GM12878 (cell line): ENCODE data around the gene ASAH2. TPM values are rescaled to one million over a fixed set of nuclear protein-coding genes. Genes with fewer than 3 reads are reported as not detected.

Experiments used
- ATAC-seq: fragments of 200-7000 bp; cut with Tn5 transposase; 3 replicates; pipeline ENCODE4 v1.9.1; 2020; ENCODE audit warnings: mild to moderate bottlenecking, moderate library complexity
- BruUV-seq: library from RNA; stranded (reverse); fragments of 400-500 nt; replicated peaks from 2 replicates; lab custom pipeline; 2021; lab: Mats Ljungman, UMichigan
- CTCF ChIA-PET: fragments of 300-600 bp; sonication (Branson Sonifier 250); formaldehyde crosslinking; extraction: SDS; loops from one replicate; lab custom pipeline; 2021; ENCODE audit warnings: inconsistent platforms; lab: Yijun Ruan, JAX
- POLR2A ChIA-PET: fragments of 350-600 bp; formaldehyde crosslinking; extraction: SDS; loops from one replicate; lab custom pipeline; 2021; ENCODE audit warnings: inconsistent platforms; lab: Charles Lee
- RAD21 ChIA-PET: fragments of 300-600 bp; sonication (Branson Sonifier 250); formaldehyde crosslinking; loops from one replicate; lab custom pipeline; 2023; ENCODE audit warnings: antibody characterized with exemption; ENCODE audit not compliant: unreplicated experiment; lab: Charles Lee
- SMC1A ChIA-PET: fragments of 300-600 bp; sonication (Branson Sonifier 250); formaldehyde crosslinking; loops from one replicate; lab custom pipeline; 2023; ENCODE audit not compliant: unreplicated experiment, uncharacterized antibody; lab: Charles Lee
- DNase-seq: peaks from one replicate; pipeline ENCODE4 v3.0.0-alpha.2; 2011; ENCODE audit warnings: low read depth, low spot score
- FAIRE-seq: peaks from 3 replicates; lab custom pipeline; 2011; peaks lifted over from hg19 to GRCh38; lab: Jason Lieb, UNC
- H2AFZ ChIP-seq: 2 replicates; pipeline ENCODE4 v1.6.0; 2011; ENCODE audit warnings: low read depth, low read length, control low read depth; ENCODE audit not compliant: control insufficient read depth
- H3K27ac ChIP-seq: 2 replicates; pipeline ENCODE4 v1.5.1; 2011; ENCODE audit warnings: control low read depth; ENCODE audit not compliant: control insufficient read depth, insufficient read depth
- H3K27me3 ChIP-seq, 2 experiments: replicated peaks in 1 of 2; 2 replicates each; pipeline versions ENCODE4 v1.6.0 to v1.6.1; 2011; ENCODE audit warnings: low read length in 1 of 2; ENCODE audit not compliant: control insufficient read depth in 2 of 2, insufficient read depth in 2 of 2
- H3K36me3 ChIP-seq, 2 experiments: 2 replicates each; pipeline ENCODE4 v1.5.1; 2011; ENCODE audit warnings: low read length in 1 of 2; ENCODE audit not compliant: control insufficient read depth in 2 of 2, insufficient read depth in 2 of 2
- H3K4me1 ChIP-seq: 2 replicates; pipeline ENCODE4 v1.6.1; 2011; ENCODE audit warnings: mild to moderate bottlenecking, low read length, moderate library complexity, mixed read lengths; ENCODE audit not compliant: control insufficient read depth, insufficient read depth
- H3K4me2 ChIP-seq: 2 replicates; pipeline ENCODE4 v1.6.0; 2011; ENCODE audit warnings: control low read depth; ENCODE audit not compliant: control insufficient read depth, insufficient read depth
- H3K4me3 ChIP-seq: fragments of 200-600 bp; sonication (generic); 2 replicates; pipeline ENCODE4 v1.5.1; 2016
- H3K79me2 ChIP-seq: 2 replicates; pipeline ENCODE4 v1.6.0; 2011; ENCODE audit warnings: low read length; ENCODE audit not compliant: control insufficient read depth, insufficient read depth
- H3K9ac ChIP-seq: 2 replicates; pipeline ENCODE4 v1.8.0; 2011; ENCODE audit warnings: low read length, control low read depth, mixed read lengths; ENCODE audit not compliant: control insufficient read depth, insufficient read depth
- H3K9me3 ChIP-seq: replicated peaks from 3 replicates; pipeline ENCODE4 v1.5.1; 2011; ENCODE audit warnings: mild to moderate bottlenecking, low read length; ENCODE audit not compliant: control insufficient read depth, insufficient read depth
- H4K20me1 ChIP-seq: 2 replicates; pipeline ENCODE4 v1.6.0; 2011; ENCODE audit not compliant: control insufficient read depth, insufficient read depth
- IRF4 ChIP-seq: IDR thresholded peaks from 2 replicates; pipeline ENCODE4 v1.6.1; 2011; ENCODE audit warnings: low read depth, low read length
- MEF2A ChIP-seq: IDR thresholded peaks from 2 replicates; pipeline ENCODE4 v1.6.1; 2011; ENCODE audit warnings: low read depth, mild to moderate bottlenecking, low read length, moderate library complexity; ENCODE audit not compliant: insufficient read depth
- RBBP5 ChIP-seq: fragments of 200-600 bp; sonication (generic); conservative IDR thresholded peaks from 2 replicates; pipeline ENCODE4 v1.6.1; 2016
- SMAD1 ChIP-seq: fragments of 450-650 bp; IDR thresholded peaks from 2 replicates; pipeline ENCODE4 v1.6.1; 2018; ENCODE audit warnings: mild to moderate bottlenecking, low read depth; ENCODE audit not compliant: partially characterized antibody
- SP1 ChIP-seq: IDR thresholded peaks from one replicate; pipeline ENCODE4 v1.6.1; 2011; ENCODE audit warnings: low read depth, low read length
- SPI1 ChIP-seq: IDR thresholded peaks from 2 replicates; pipeline ENCODE4 v1.6.1; 2011; ENCODE audit warnings: low read depth, mild to moderate bottlenecking, low read length, moderate library complexity, borderline replicate concordance; ENCODE audit not compliant: insufficient read depth
- WRNIP1 ChIP-seq: IDR thresholded peaks from 2 replicates; pipeline ENCODE4 v1.6.1; 2011; ENCODE audit warnings: low read depth, low read length, improper control_type of control experiment, borderline replicate concordance
- ZSCAN29 ChIP-seq: fragments of 450-650 bp; IDR thresholded peaks from 2 replicates; pipeline ENCODE4 v1.6.1; 2017; ENCODE audit warnings: mild to moderate bottlenecking, moderate library complexity
- ZZZ3 ChIP-seq: IDR thresholded peaks from 2 replicates; pipeline ENCODE4 v1.6.1; 2011; ENCODE audit warnings: low read depth; ENCODE audit not compliant: control insufficient read depth, insufficient read length
- WGBS: methylation state at CpG from one replicate; pipeline ENCODE4 v1.1.6; 2016; ENCODE audit warnings: low lambda C conversion rate; ENCODE audit not compliant: insufficient replicate concordance, insufficient coverage; ENCODE audit errors: missing lambda C conversion rate; 5-methylcytosine and 5-hydroxymethylcytosine counted together
- in situ Hi-C: fragments of 300-500 bp; cut with MboI; formaldehyde crosslinking; loops from 9 replicates; pipeline ENCODE4 v1.14.3; 2018; ENCODE audit warnings: mixed read lengths
- intact Hi-C: fragments of 100-400 bp; cut with micrococcal nuclease; formaldehyde crosslinking; loops from one replicate; pipeline ENCODE4 v1.14.2; 2022; ENCODE audit not compliant: unreplicated experiment
- polyA plus RNA-seq, 11 experiments: library from polyadenylated mRNA; depleted of rRNA in 4 of 11; unstranded in 6 of 11; stranded (reverse) in 5 of 11; fragments of >200 nt; fragmentation: Nextera tagmentation in 4 of 11; fragmentation: Illumina TruSeq in 1 of 11; extraction: Ambion mirVana in 4 of 11; extraction: Trizol in 1 of 11; gene quantifications; 1 replicate in 1 of 11; 2 replicates in 10 of 11; pipeline versions ENCODE4 v1.2.1 to v1.2.3, GENCODE V29; 2011 to 2016; ENCODE audit warnings: inconsistent platforms in 2 of 11, missing spikeins in 2 of 11, low read depth in 1 of 11
- total RNA-seq, 4 experiments: library from RNA; depleted of rRNA in 3 of 4; stranded (reverse); fragments of >200 nt in 3 of 4; fragmentation: Illumina TruSeq in 1 of 4; extraction: Trizol in 1 of 4; gene quantifications; 2 replicates each; pipeline versions ENCODE4 v1.2.1 to v1.2.3, GENCODE V29; 2013 to 2021
- TF ChIP-seq, protein P1 (sequence below): fragments of 450-650 bp; conservative IDR thresholded peaks from 2 replicates; pipeline ENCODE4 v1.6.1; 2017; ENCODE audit warnings: mild to moderate bottlenecking, moderate library complexity
- TF ChIP-seq, protein P2 (sequence below): fragments of 450-650 bp; IDR thresholded peaks from 2 replicates; pipeline ENCODE4 v1.6.1; 2018; ENCODE audit warnings: borderline replicate concordance, mild to moderate bottlenecking; ENCODE audit not compliant: partially characterized antibody

Gene ASAH2
- total and polyA plus RNA-seq, 10 of the 15 experiments (the other 5 are each of a cell fraction or from before 2014, with no cell fraction given): 0.23 to 2.3 (median 1.1) TPM

DNA sequence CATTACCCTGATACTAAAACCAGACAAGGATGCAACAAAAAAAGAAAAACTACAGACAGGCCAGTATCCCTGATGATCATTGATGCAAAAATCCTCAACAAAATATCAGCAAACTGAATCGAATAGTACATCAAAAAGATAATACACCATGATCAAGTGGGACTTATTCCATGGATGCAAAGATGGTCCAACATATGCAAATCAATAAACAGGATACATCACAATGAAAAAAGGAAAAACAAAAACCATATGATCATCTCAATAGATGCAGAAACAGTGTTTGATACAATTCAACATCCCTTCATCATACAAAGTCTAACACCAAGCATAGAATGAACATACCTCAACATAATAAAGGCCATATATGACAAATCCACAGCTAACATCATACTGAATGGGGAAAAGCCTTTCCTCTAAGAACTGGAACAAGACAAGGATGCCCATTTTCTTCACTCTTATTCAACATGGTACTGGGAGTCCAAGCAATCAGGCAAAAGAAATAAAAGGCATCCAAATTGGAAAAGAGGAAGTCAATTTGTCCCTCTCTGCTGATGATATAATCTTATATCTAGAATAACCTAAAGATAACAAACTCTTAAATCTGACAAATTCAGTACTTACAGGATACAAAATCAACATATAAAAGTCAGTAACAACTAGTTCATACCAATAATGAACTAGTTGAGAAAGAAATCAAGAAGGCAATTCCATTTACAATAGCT, 48.8 kb upstream of the ASAH2 start:
- Histone ChIP-seq H3K4me1 (no peaks in the 10 kb centered on the region), H3K4me2 (no peak overlapping the region), H3K4me3 (no peak overlapping the region), H4K20me1 (no peaks in the 10 kb centered on the region), H3K36me3 (no peaks in the 10 kb centered on the region), H3K27ac (no peak overlapping the region), H3K27me3 (no peaks in the 10 kb centered on the region), H3K79me2 (no peaks in the 10 kb centered on the region), H2AFZ (no peak overlapping the region)
- CTCF ChIA-PET: interaction anchor here (1.4 kb wide), 1 partner anchor 11 kb away, joined by 4 read pairs; no protein-coding TSS in a partner anchor
- no peak for FAIRE-seq
- 85% methylated on average over 1 of the region's 1 CpG for WGBS
- no peak for ATAC-seq
- no TSS peak for BruUV-seq
- RAD21 ChIA-PET: no interaction called here
- DNase-seq: no peak
- in situ Hi-C loops (no loop called here), intact Hi-C loops (no loop called here)
- peak; percentile 42; the same call in 1 of the 2 replicates for TF ChIP-seq SPI1
- TF ChIP-seq MEF2A: no peak
- TF ChIP-seq, all 136 proteins: peak for 1
- H3K9me3 ChIP-seq: peaks cover 2% of the 10 kb centered on the region; the same call in 2 of the 3 replicates
- SMC1A ChIA-PET: interaction anchor here (0.6 to 1.3 kb wide), 2 partner anchors 11 kb away, joined by 3 read pairs; no protein-coding TSS in a partner anchor
- no peak overlapping the region for H3K9ac ChIP-seq
- POLR2A ChIA-PET: no interaction called here

DNA sequence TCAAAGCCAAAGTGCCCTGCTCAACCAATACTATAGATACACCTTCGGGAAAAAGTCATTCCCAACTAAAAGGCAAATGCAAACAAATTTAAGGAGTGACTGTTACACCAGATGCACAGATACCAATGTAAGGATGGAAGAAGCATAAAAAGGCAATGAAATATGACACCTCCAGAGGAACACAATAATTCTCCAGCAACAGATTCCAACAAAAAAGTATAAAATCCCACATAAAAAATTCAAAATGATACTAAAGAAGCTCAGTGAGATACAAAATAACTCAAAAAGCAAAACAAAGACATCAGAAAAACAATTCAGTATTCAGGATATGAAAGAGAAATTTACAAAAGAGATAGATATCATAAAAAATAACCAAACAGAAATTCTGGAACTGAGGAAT, 44.1 kb upstream of the ASAH2 start:
- no peaks in the 10 kb centered on the region for H4K20me1 ChIP-seq
- H3K27ac ChIP-seq: no peak overlapping the region
- POLR2A ChIA-PET: no interaction called here
- BruUV-seq: no TSS peak
- no peaks in the 10 kb centered on the region for H3K79me2 ChIP-seq
- CTCF ChIA-PET: no interaction called here
- WGBS: 96% methylated on average over 1 of the region's 1 CpG
- H3K36me3 ChIP-seq: no peaks in the 10 kb centered on the region
- no peak for DNase-seq
- peaks cover 2% of the 10 kb centered on the region; the same call in 2 of the 3 replicates for H3K9me3 ChIP-seq
- H2AFZ ChIP-seq: no peak overlapping the region
- no peak for FAIRE-seq
- H3K27me3 ChIP-seq: no peaks in the 10 kb centered on the region
- TF ChIP-seq, protein P1, sequence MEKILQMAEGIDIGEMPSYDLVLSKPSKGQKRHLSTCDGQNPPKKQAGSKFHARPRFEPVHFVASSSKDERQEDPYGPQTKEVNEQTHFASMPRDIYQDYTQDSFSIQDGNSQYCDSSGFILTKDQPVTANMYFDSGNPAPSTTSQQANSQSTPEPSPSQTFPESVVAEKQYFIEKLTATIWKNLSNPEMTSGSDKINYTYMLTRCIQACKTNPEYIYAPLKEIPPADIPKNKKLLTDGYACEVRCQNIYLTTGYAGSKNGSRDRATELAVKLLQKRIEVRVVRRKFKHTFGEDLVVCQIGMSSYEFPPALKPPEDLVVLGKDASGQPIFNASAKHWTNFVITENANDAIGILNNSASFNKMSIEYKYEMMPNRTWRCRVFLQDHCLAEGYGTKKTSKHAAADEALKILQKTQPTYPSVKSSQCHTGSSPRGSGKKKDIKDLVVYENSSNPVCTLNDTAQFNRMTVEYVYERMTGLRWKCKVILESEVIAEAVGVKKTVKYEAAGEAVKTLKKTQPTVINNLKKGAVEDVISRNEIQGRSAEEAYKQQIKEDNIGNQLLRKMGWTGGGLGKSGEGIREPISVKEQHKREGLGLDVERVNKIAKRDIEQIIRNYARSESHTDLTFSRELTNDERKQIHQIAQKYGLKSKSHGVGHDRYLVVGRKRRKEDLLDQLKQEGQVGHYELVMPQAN: no peak
- TF ChIP-seq WRNIP1 (no peak), SP1 (no peak), IRF4 (no peak), RBBP5 (no peak), ZSCAN29 (no peak), ZZZ3 (no peak), SMAD1 (no peak)
- TF ChIP-seq, protein P2, sequence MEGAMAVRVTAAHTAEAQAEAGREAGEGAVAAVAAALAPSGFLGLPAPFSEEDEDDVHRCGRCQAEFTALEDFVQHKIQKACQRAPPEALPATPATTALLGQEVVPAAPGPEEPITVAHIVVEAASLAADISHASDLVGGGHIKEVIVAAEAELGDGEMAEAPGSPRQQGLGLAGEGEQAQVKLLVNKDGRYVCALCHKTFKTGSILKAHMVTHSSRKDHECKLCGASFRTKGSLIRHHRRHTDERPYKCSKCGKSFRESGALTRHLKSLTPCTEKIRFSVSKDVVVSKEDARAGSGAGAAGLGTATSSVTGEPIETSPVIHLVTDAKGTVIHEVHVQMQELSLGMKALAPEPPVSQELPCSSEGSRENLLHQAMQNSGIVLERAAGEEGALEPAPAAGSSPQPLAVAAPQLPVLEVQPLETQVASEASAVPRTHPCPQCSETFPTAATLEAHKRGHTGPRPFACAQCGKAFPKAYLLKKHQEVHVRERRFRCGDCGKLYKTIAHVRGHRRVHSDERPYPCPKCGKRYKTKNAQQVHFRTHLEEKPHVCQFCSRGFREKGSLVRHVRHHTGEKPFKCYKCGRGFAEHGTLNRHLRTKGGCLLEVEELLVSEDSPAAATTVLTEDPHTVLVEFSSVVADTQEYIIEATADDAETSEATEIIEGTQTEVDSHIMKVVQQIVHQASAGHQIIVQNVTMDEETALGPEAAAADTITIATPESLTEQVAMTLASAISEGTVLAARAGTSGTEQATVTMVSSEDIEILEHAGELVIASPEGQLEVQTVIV: no peak
- no peak overlapping the region for H3K4me2 ChIP-seq
- H3K4me3 ChIP-seq: no peak overlapping the region
- RAD21 ChIA-PET: no interaction called here
- SMC1A ChIA-PET: interaction anchor here (0.8 to 1.3 kb wide), 4 partner anchors 19 to 324 kb away, joined by 3 to 5 read pairs (median 4); no protein-coding TSS in a partner anchor
- peaks cover 3% of the 10 kb centered on the region; the same call in 1 of the 2 replicates for H3K4me1 ChIP-seq
- no peak overlapping the region for H3K9ac ChIP-seq
- in situ Hi-C loops: no loop called here
- ATAC-seq: no peak
- intact Hi-C loops: no loop called here
